ENCODE data around the gene HMOX1.

HMOX1 gene

DNA sequence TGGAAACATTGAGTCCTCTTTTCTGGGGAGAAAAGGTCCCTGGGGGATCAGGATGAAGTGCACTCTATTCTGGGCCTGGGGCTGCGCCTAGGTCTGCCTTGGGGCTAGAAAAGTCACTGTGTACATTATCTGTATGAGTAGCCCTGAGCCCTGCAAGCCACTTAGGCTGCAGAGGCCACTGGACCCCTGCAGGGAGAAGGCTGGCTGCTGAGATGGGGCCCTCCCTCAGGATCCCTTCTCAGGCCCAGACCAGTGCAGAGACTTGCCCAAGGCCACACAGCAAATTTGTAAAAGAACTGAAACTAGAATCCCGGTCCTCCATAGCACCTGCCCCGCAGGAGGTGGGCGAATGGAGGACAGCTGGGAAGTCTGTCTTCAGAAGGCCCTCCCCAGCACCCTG, 26.8 kb upstream of the HMOX1 start:
- H3K27ac ChIP-seq (ENCODE audit: low read depth, low read length) = no peak overlapping the region
- H3K4me1 ChIP-seq (ENCODE audit: control insufficient read depth, low read length) = peaks cover 61% of the 10 kb centered on the region
- H3K9me2 ChIP-seq (replicated peaks; ENCODE audit: control insufficient read depth, low read length) = no peaks in the 10 kb centered on the region
- peaks cover 5% of the 10 kb centered on the region; the same call in 1 of the 2 replicates for H3F3A ChIP-seq (ENCODE audit: control insufficient read depth, insufficient read depth)
- no peak overlapping the region for H3K4me3 ChIP-seq (ENCODE audit: low read length)
- no peaks in the 10 kb centered on the region for H3K9me3 ChIP-seq (ENCODE audit: control insufficient read depth, insufficient read depth, low read length)
- TF ChIP-seq EZH2phosphoT487 (IDR thresholded peaks at IDR 0.05; ENCODE audit: borderline replicate concordance, low read length) = no peak
- TF ChIP-seq, protein P1, sequence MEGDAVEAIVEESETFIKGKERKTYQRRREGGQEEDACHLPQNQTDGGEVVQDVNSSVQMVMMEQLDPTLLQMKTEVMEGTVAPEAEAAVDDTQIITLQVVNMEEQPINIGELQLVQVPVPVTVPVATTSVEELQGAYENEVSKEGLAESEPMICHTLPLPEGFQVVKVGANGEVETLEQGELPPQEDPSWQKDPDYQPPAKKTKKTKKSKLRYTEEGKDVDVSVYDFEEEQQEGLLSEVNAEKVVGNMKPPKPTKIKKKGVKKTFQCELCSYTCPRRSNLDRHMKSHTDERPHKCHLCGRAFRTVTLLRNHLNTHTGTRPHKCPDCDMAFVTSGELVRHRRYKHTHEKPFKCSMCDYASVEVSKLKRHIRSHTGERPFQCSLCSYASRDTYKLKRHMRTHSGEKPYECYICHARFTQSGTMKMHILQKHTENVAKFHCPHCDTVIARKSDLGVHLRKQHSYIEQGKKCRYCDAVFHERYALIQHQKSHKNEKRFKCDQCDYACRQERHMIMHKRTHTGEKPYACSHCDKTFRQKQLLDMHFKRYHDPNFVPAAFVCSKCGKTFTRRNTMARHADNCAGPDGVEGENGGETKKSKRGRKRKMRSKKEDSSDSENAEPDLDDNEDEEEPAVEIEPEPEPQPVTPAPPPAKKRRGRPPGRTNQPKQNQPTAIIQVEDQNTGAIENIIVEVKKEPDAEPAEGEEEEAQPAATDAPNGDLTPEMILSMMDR (IDR thresholded peaks at IDR 0.05; ENCODE audit: low read depth, low read length, poor library complexity, severe bottlenecking) = no peak
- H3K79me2 ChIP-seq (ENCODE audit: control insufficient read depth, low read length) = no peaks in the 10 kb centered on the region
- no peaks in the 10 kb centered on the region for H3K36me3 ChIP-seq (ENCODE audit: control insufficient read depth, low read length)
- no peak overlapping the region for H3K4me2 ChIP-seq (ENCODE audit: low read length)
- H3K27me3 ChIP-seq (ENCODE audit: control insufficient read depth, low read length) = no peaks in the 10 kb centered on the region
- H4K20me1 ChIP-seq (ENCODE audit: control insufficient read depth, insufficient read depth, low read depth, low read length) = no peaks in the 10 kb centered on the region

DNA sequence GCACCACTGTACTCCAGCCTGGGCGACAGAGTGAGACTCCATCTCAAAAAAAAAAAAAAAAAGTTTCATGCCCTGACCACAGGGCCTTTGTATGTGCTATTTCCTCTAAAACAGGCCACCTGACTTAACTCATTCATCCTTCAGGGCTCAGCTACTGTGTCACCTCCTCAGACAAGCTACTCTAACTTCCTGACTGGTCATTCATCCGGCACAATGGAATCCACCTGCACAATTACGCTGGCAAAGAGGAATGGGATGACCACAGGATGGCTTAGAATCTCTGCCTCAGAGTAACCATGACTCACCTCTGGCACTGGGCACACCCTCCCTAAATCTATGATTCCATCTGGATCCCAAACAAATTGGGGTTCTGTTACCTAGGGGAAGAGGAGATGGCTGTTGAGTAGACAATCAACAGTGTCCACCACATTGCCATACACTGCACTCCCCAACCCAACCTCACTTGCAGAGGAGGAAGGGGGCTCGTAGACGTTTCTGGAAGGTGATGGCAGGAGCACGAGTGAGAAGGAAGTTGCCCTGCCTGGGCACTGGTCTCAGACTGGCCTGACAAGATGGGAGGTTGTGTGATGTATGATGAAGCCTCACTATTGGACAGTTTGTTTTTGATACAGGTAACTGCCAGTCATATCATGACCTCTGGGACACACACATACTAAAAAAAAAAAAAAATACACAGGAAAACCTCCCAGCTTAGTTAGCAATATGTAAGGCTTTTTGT, 22.8 kb upstream of the HMOX1 start:
- no peak overlapping the region for H3K4me3 ChIP-seq (ENCODE audit: low read length)
- H3K4me2 ChIP-seq (ENCODE audit: low read length) = no peak overlapping the region
- no peaks in the 10 kb centered on the region for H3K9me2 ChIP-seq (replicated peaks; ENCODE audit: control insufficient read depth, low read length)
- no peaks in the 10 kb centered on the region for H3K36me3 ChIP-seq (ENCODE audit: control insufficient read depth, low read length)
- TF ChIP-seq, protein P1 (IDR thresholded peaks at IDR 0.05; ENCODE audit: low read depth, low read length, poor library complexity, severe bottlenecking) = no peak
- TF ChIP-seq EZH2phosphoT487 (IDR thresholded peaks at IDR 0.05; ENCODE audit: borderline replicate concordance, low read length) = no peak
- no peaks in the 10 kb centered on the region for H3K9me3 ChIP-seq (ENCODE audit: control insufficient read depth, insufficient read depth, low read length)
- H3K79me2 ChIP-seq (ENCODE audit: control insufficient read depth, low read length) = no peaks in the 10 kb centered on the region
- no peaks in the 10 kb centered on the region for H4K20me1 ChIP-seq (ENCODE audit: control insufficient read depth, insufficient read depth, low read depth, low read length)
- no peak overlapping the region for H3K27ac ChIP-seq (ENCODE audit: low read depth, low read length)
- no peaks in the 10 kb centered on the region for H3F3A ChIP-seq (ENCODE audit: control insufficient read depth, insufficient read depth)
- 0 out of 2 replicates have a peak, but pooled peaks cover 4% of the 10 kb centered on the region for H3K27me3 ChIP-seq (ENCODE audit: control insufficient read depth, low read length)
- peaks cover 28% of the 10 kb centered on the region for H3K4me1 ChIP-seq (ENCODE audit: control insufficient read depth, low read length)

DNA sequence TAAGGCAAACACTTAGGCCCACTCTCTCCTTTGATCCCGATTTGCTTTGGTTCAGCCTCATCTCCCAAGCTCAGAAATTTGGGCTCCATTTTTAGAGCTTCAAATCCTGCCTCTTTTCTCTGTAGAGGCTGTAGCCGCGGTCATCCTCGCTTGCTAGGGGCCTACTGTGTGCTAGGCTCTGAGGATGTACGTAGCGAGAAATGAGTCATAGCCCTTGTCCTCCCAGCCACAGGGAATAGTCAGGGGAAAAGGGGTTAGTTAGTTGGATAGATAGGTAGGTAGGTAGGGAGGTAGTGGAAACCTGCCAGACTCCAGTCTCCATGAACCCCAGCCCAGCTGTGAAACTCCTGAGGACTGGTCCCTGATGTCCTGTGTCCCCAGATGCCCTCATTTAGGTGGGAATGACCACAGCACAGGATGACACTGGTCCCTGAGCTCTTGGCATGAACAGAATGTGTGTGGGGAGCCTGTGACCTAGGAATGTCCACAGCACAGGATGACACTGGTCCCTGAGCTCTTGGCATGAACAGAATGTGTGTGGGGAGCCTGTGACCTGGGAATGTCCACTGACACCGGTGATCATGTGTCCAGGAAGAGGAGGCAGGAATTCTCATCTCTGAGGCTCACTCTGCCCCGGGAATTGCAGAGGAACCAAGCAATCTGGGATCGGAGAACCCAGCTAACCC, 21.4 kb upstream of the HMOX1 start:
- peaks cover 17% of the 10 kb centered on the region for H3K4me1 ChIP-seq (ENCODE audit: control insufficient read depth, low read length)
- H3K9me3 ChIP-seq (ENCODE audit: control insufficient read depth, insufficient read depth, low read length) = no peaks in the 10 kb centered on the region
- no peaks in the 10 kb centered on the region for H4K20me1 ChIP-seq (ENCODE audit: control insufficient read depth, insufficient read depth, low read depth, low read length)
- 0 out of 2 replicates have a peak, but pooled peaks cover 4% of the 10 kb centered on the region for H3K27me3 ChIP-seq (ENCODE audit: control insufficient read depth, low read length)
- H3K79me2 ChIP-seq (ENCODE audit: control insufficient read depth, low read length) = no peaks in the 10 kb centered on the region
- no peaks in the 10 kb centered on the region for H3F3A ChIP-seq (ENCODE audit: control insufficient read depth, insufficient read depth)
- no peak overlapping the region for H3K27ac ChIP-seq (ENCODE audit: low read depth, low read length)
- no peak overlapping the region for H3K4me2 ChIP-seq (ENCODE audit: low read length)
- TF ChIP-seq, protein P1 (IDR thresholded peaks at IDR 0.05; ENCODE audit: low read depth, low read length, poor library complexity, severe bottlenecking) = no peak
- TF ChIP-seq EZH2phosphoT487 (IDR thresholded peaks at IDR 0.05; ENCODE audit: borderline replicate concordance, low read length) = no peak
- H3K36me3 ChIP-seq (ENCODE audit: control insufficient read depth, low read length) = no peaks in the 10 kb centered on the region
- H3K4me3 ChIP-seq (ENCODE audit: low read length) = no peak overlapping the region
- H3K9me2 ChIP-seq (replicated peaks; ENCODE audit: control insufficient read depth, low read length) = no peaks in the 10 kb centered on the region

Data from DOHH2 (cell line).